Measurements from ENCODE around the gene ZDHHC11B.
"Not testable (repeated sequence)": the region's sequence is repeated elsewhere in the genome, so short reads cannot be mapped to it uniquely, and the experiment has no call there.

The ZDHHC11B gene

DNA sequence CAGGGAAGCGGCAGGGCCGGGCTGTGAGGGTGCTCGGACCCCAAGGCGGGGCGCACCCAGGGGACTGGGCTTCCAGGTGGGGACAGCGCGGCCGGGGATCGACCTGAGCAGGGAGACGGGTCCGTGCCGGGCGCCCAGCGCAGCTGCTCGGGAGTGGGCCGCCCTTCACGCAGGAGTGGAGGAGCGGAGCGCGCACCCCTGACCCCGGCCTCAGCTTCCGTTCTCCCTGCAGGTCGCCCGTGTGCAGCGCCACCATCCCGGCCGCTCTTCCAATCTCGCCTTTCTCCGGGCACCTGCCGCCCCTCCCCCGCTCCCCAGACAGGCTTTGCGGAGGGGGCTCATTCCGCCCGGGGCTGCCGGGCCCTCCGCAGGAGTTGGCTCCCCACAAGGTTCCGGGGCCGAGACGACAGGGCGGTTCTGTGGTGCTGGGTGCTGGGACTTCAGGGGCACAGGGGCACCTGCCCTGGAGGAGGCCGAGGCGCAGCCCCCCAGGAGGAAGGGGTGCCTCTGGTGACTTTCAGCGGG lies 714 bp upstream of the ZDHHC11B start:
- peak; percentile 34 for DNase-seq (ENCODE audit: low read depth, low spot score)

- DNase-seq (ENCODE audit: low read depth, low spot score): peak; percentile 61
These were observed 575 bp downstream of the ZDHHC11B start for GRCh38 chr5:783881-784427.

GRCh38 chr5:783049-783802 lies 1.3 kb downstream of the ZDHHC11B start:
- not testable (repeated sequence) for DNase-seq (ENCODE audit: low read depth, low spot score)

DNA sequence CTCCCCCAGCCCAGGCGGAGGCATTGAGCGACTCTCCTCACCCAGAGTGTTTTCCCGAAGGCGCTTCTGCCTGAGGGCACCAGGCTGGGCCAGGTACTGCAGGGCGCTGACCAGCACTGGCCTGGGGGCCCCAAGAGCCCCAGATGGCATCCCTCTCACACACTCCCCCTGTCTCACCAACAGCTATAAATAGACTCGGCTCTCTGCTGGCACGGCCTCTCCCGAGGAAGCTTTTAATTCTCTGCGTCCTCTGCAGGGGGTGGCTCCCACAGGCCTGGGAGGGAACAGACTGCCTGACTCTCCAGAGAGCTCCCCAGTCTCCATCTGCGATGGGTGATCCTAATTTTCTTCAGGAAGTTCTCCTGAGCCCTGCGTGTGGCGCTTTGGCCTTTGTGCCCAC lies 2.2 kb downstream of the ZDHHC11B start:
- not testable (repeated sequence) for DNase-seq (ENCODE audit: low read depth, low spot score)

DNA sequence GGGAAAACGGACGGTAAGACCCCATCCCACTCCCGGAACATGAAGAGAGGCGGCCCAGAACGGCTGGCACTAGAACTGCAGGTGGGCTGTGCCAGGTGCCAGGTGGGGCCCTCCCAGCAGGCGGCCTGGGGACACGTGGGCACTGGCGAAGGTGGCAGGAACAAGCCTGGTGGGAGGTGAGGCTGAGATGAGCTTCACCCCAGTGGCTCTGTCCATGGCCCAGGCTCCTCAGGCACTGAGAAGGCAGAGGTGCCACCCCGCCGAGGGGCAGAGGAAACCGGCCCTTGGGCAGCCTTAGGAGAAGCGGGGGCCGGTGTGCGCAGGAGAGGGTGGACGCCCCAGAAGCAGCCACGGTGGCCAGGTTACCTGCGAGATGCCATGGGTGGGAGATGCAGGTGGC lies 4.0 kb downstream of the ZDHHC11B start:
- DNase-seq (ENCODE audit: low read depth, low spot score): not testable (repeated sequence)

DNA sequence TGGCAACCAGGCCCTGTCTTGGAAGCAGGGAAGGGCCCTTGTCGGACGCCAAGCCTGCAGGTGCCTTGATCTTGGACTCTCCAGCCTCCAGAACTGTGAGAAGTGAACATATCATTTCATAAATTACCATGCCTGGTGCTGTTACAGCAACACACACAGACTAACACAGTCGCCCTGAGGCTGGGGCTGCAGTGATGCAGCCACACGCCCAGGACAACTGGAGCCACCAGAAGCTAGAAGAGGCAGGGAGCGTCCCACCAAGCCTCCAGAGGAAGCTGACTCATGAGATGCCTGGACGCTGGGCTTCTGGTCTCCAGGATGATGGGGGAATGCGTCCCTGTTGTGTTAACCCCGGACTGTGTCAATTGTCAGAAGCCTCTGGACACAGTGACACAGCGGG lies 5.6 kb downstream of the ZDHHC11B start:
- not testable (repeated sequence) for DNase-seq (ENCODE audit: low read depth, low spot score)

GRCh38 chr5:778421-778820 lies 6.1 kb downstream of the ZDHHC11B start:
- not testable (repeated sequence) for DNase-seq (ENCODE audit: low read depth, low spot score)

GRCh38 chr5:777756-778161 lies 6.8 kb downstream of the ZDHHC11B start:
- DNase-seq (ENCODE audit: low read depth, low spot score): no peak

GRCh38 chr5:776862-777711 lies 7.4 kb downstream of the ZDHHC11B start:
- DNase-seq (ENCODE audit: low read depth, low spot score): peak; percentile 87

DNA sequence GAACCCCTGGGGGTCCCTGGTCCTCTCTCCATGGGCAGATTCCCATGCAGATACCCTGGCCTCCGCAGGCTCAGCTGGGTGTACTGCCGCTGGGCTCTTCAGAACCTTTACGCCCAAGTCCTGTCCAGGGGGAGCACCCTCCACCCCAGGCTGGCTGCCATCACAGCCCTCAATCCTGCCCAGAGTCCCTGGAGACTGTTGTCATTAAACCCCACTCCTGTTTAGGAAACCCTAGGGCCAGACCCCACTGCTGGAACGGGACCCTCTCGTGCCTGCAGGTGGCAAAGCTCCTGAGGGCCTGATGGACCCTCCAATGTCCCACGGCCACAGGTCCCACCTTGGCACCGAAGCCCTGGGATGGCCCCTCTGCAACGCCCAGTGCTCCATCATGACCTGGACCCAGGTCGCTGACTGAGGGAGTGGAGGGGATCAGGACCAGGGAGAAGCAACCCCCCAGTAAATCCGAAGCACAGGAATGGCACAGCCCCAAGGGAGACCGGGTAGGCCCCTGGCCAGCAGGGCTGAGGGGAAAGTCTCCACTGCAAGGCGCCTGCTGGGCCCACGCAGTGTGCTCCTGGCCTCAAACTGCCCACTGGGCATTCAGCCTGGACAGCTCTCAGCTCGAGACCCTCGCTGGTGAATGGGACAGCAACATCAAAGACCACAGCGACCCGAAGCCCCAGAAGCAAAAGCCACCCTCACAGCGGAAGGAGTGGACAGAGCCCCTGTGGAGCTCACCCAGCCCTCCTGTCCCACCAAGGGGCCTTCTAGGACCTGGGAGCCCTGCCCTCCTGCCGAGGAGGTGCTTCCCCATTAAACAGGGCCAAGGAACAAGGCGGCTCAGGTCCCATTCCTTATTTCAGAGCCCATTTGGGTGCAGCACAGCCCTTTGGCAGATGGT lies 8.3 kb downstream of the ZDHHC11B start:
- DNase-seq (ENCODE audit: low read depth, low spot score): peak; percentile 2

DNA sequence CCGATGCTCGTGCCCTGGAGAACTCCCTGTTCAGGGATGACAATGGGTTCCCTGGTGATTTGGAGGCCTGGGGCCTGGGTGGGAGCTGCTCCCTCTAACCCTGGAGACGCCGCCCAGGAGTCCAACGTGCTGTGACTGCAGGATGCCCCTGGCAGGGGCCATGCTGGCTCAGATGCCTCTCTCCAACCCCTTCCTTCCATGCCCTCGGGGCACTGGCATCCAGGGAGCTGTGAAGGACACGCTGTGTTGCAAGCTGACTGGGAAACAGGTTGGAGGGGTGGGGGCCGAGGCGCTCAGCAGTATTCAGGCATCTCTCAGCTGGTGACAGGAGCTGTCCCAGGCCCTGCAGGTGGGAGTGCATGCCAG lies 9.0 kb downstream of the ZDHHC11B start:
- DNase-seq (ENCODE audit: low read depth, low spot score): peak; percentile 10

DNA sequence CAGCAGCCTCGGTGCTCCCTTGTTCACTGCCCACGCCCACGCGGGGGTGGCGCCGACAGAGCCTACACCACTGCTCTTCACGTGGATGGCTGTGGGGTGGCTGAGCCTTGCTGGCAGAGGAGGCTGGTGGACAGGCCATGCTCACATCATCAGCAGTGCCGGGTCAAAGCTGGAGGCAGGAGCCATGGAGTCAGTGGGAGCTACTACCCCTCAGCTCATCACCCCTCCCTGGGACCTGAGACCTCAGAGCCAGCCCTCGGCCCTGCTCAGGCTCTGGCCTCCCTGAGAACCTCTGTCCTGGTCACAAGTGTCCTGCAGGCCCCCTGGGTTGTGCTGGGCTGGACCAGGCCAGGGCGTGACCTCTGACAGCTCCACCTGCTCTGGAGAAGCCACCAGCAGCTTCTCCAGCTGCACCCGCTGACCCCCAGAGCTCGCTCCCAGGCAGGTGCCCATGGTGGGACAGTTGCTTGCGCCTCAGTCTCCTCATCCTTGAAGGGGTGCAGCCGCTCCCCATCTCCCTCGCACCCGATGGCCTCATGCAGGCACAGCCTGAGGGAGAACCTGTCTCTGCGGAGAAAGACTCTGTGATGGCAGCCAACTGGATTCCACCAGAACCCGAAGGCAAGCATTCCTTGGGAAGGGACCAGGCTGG lies 9.5 kb downstream of the ZDHHC11B start:
- DNase-seq (ENCODE audit: low read depth, low spot score): peak; percentile 1

- peak; percentile 7 for DNase-seq (ENCODE audit: low read depth, low spot score)
These were observed 10.2 kb downstream of the ZDHHC11B start for GRCh38 chr5:774304-774703.

- peak; percentile 1 for DNase-seq (ENCODE audit: low read depth, low spot score)
These were observed 10.8 kb downstream of the ZDHHC11B start for GRCh38 chr5:773517-774264.

DNA sequence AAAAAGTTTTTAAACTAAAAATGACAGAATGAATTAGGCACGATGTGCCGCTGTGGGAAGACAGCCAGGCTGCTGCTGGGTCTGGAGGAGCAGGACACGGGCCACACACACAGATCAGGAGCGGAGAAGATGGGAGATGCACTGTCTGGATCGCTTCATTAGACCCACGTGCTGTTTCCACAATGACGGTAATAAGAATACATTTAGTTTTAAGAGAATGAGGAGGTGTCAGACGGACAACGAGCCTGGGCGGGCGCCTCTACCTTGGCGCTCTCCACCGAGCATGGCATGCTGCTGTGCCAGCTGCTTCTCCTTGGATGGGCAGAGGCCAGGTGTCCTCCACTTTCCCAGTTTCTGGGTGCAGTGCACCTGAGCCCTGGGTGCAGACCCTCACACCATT lies 11.6 kb downstream of the ZDHHC11B start:
- not testable (repeated sequence) for DNase-seq (ENCODE audit: low read depth, low spot score)

GRCh38 chr5:772547-772890 lies 12.0 kb downstream of the ZDHHC11B start:
- DNase-seq (ENCODE audit: low read depth, low spot score): not testable (repeated sequence)

DNA sequence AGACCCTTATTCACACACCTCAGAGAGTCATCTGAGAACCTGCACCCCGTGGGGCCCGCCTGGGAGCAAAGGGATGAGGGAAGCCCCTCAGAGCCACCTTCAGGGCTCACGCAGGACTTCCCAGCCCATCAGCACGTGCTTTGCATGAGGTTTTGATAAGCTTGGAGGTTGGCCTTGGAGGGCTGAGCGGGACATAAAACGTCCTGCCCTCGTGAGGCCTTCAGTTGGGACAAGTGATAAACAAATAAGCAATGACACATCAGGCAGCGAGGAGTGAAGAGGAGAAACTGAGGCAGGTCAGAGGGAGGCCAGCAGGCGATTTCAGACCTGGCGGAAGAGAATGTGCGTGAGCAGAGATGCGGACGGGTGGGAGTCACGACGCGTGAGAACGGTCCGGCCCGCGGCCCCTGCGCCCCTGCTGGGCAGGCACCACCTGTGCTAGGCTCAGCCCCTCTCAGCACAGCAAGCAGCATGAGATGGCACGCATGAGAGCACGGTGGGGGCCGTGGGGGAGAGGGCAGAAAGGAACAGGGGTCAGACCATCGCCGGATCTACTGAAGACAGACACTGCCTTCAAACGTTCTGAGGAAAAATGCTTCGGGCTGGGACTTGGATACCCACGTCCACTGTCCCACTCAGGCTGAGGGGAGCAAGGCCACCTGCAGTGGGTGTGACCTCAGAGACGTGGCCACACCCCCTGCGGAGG lies 12.5 kb downstream of the ZDHHC11B start:
- DNase-seq (ENCODE audit: low read depth, low spot score): not testable (repeated sequence)

GRCh38 chr5:771087-771781 lies 13.3 kb downstream of the ZDHHC11B start:
- not testable (repeated sequence) for DNase-seq (ENCODE audit: low read depth, low spot score)

GRCh38 chr5:770585-770984 lies 13.9 kb downstream of the ZDHHC11B start:
- peak; percentile 1 for DNase-seq (ENCODE audit: low read depth, low spot score)
